HCT116 (cell line): ENCODE data around the gene PEX11G. TPM values are rescaled to one million over a fixed set of nuclear protein-coding genes. Genes with fewer than 3 reads are reported as not detected.
A peak's percentile ranks its signal among the peaks of the same experiment; 100 is the strongest.

ENCODE experiments used
- ATAC-seq: fragments of 200-7000 bp; cut with Tn5 transposase; 2 replicates; pipeline ENCODE4 v1.9.1; 2020; ENCODE audit warnings: mild to moderate bottlenecking, moderate library complexity
- BruUV-seq: library from RNA; stranded (reverse); fragments of 400-500 nt; replicated peaks from 2 replicates; lab custom pipeline; 2021; lab: Mats Ljungman, UMichigan
- CTCF ChIA-PET: fragments of 300-600 bp; sonication (Branson Sonifier 250); formaldehyde crosslinking; loops from one replicate; lab custom pipeline; 2021; ENCODE audit warnings: antibody characterized with exemption; lab: Charles Lee
- POLR2A ChIA-PET: fragments of 300-600, 350-600 bp; sonication (Branson Sonifier 250); formaldehyde crosslinking; loops from one replicate; lab custom pipeline; 2021; ENCODE audit warnings: antibody characterized with exemption; lab: Charles Lee
- RAD21 ChIA-PET, 2 experiments: fragments of 300-600 bp; sonication (Branson Sonifier 250); formaldehyde crosslinking; loops; one replicate each; lab custom pipeline; 2023; ENCODE audit warnings: low total read pairs in 2 of 2; ENCODE audit not compliant: uncharacterized antibody in 2 of 2, unreplicated experiment in 2 of 2, low non-redundant PET in 1 of 2; lab: Charles Lee
- DNase-seq: peaks from one replicate; pipeline ENCODE4 v3.0.0-alpha.2; 2010; ENCODE audit warnings: low read depth, low spot score
- H2AFZ ChIP-seq: fragments of 200-600 bp; shearing (Covaris generic), sonication (generic); 2 replicates; pipeline ENCODE4 v1.6.1; 2017; ENCODE audit warnings: low read depth, mixed run types, mixed read lengths, antibody characterized with exemption, low read length; ENCODE audit not compliant: poor library complexity, severe bottlenecking
- H3K27ac ChIP-seq: 2 replicates; pipeline ENCODE4 v1.5.1; 2012; ENCODE audit warnings: low read depth, low read length
- H3K27me3 ChIP-seq: fragments of 200-600 bp; sonication (generic); 2 replicates; pipeline ENCODE4 v1.6.1; 2016; ENCODE audit warnings: mixed run types, low read length, mixed read lengths; ENCODE audit not compliant: insufficient read depth
- H3K36me3 ChIP-seq, 2 experiments: fragments of 200-500 bp in 1 of 2; fragments of 200-600 bp in 1 of 2; sonication (Bioruptor generic) in 1 of 2; sonication (generic) in 1 of 2; 2 replicates each; pipeline versions ENCODE4 v1.5.1 to v1.6.1; 2014 to 2016; ENCODE audit warnings: low read length in 2 of 2, inconsistent platforms in 1 of 2, mixed read lengths in 1 of 2, mixed run types in 1 of 2; ENCODE audit not compliant: insufficient read depth in 2 of 2, control insufficient read depth in 1 of 2
- H3K4me1 ChIP-seq, 2 experiments: fragments of 200-600 bp in 1 of 2; sonication (generic) in 1 of 2; 2 replicates each; pipeline versions ENCODE4 v1.5.1 to v1.6.1; 2012 to 2017; ENCODE audit warnings: low read length in 2 of 2, inconsistent platforms in 1 of 2, mild to moderate bottlenecking in 1 of 2, mixed read lengths in 1 of 2, mixed run types in 1 of 2, moderate library complexity in 1 of 2; ENCODE audit not compliant: insufficient read depth in 2 of 2, control insufficient read depth in 1 of 2
- H3K4me2 ChIP-seq: fragments of 200-600 bp; sonication (generic); 2 replicates; pipeline ENCODE4 v1.6.1; 2017; ENCODE audit warnings: mixed run types, low read length, mixed read lengths
- H3K4me3 ChIP-seq, 2 experiments: fragments of 200-600 bp in 1 of 2; sonication (generic) in 1 of 2; replicated peaks in 1 of 2; 2 replicates each; pipeline ENCODE4 v1.5.1; 2011 to 2016; ENCODE audit warnings: low read length in 2 of 2, control low read depth in 1 of 2, low read depth in 1 of 2, mild to moderate bottlenecking in 1 of 2, mixed read lengths in 1 of 2, mixed run types in 1 of 2
- H3K79me2 ChIP-seq: fragments of 200-600 bp; sonication (generic); 2 replicates; pipeline ENCODE4 v1.6.1; 2017; ENCODE audit warnings: mild to moderate bottlenecking, mixed run types, low read length, moderate library complexity, mixed read lengths; ENCODE audit not compliant: insufficient read depth
- H3K9ac ChIP-seq: fragments of 200-600 bp; sonication (generic); 2 replicates; pipeline ENCODE4 v1.6.1; 2016; ENCODE audit warnings: low read length, mixed read lengths
- H3K9me2 ChIP-seq: fragments of 200-600 bp; sonication (generic), shearing (Covaris generic); 2 replicates; pipeline ENCODE4 v1.6.1; 2017; ENCODE audit warnings: mixed run types, mild to moderate bottlenecking, moderate library complexity; ENCODE audit not compliant: insufficient read depth
- H3K9me3 ChIP-seq, 2 experiments: fragments of 200-500 bp in 1 of 2; fragments of 200-600 bp in 1 of 2; sonication (Bioruptor generic) in 1 of 2; sonication (generic) in 1 of 2; 2 replicates each; pipeline ENCODE4 v1.6.1; 2014 to 2017; ENCODE audit warnings: low read length in 2 of 2, mixed read lengths in 2 of 2, inconsistent platforms in 1 of 2, low read depth in 1 of 2, mild to moderate bottlenecking in 1 of 2, mixed run types in 1 of 2, moderate library complexity in 1 of 2; ENCODE audit not compliant: control insufficient read depth in 1 of 2, insufficient read depth in 1 of 2
- H4K20me1 ChIP-seq: fragments of 200-600 bp; sonication (generic), shearing (Covaris generic); 2 replicates; pipeline ENCODE4 v1.6.1; 2017; ENCODE audit warnings: mixed run types, mild to moderate bottlenecking, moderate library complexity; ENCODE audit not compliant: insufficient read depth
- EGR1 ChIP-seq: IDR thresholded peaks from 2 replicates; pipeline ENCODE4 v1.6.1; 2012; ENCODE audit warnings: low read depth
- EZH2 ChIP-seq: fragments of 200-600 bp; sonication (generic); IDR thresholded peaks from 2 replicates; pipeline ENCODE4 v1.6.1; 2017; ENCODE audit warnings: antibody characterized with exemption, mixed run types
- POLR2AphosphoS5 ChIP-seq: IDR thresholded peaks from 2 replicates; pipeline ENCODE4 v1.6.1; 2011; ENCODE audit warnings: mild to moderate bottlenecking, low read depth, low read length, moderate library complexity
- TCF7L2 ChIP-seq: IDR thresholded peaks from 2 replicates; pipeline ENCODE4 v1.7.0; 2011; ENCODE audit warnings: borderline replicate concordance, inconsistent platforms; ENCODE audit not compliant: insufficient read depth, insufficient read length; ENCODE audit errors: extremely low read depth
- ZNF274 ChIP-seq: fragments of 200-500 bp; sonication (Bioruptor generic); IDR thresholded peaks from 2 replicates; pipeline ENCODE4 v1.6.1; 2014; ENCODE audit warnings: mild to moderate bottlenecking, low read depth, low read length, inconsistent platforms
- intact Hi-C: fragments of 100-400 bp; cut with micrococcal nuclease; formaldehyde crosslinking; loops from 2 replicates; pipeline ENCODE4 v1.10.0; 2022
- total RNA-seq: library from RNA; stranded (reverse); gene quantifications from one replicate; pipeline ENCODE4 v1.2.1, GENCODE V29; 2021; ENCODE audit not compliant: unreplicated experiment
- TF ChIP-seq, protein P1 (sequence below): IDR thresholded peaks from 2 replicates; pipeline ENCODE4 v1.6.1; 2012
- TF ChIP-seq, protein P2 (sequence below), 3 experiments: fragments of 200-600 bp in 1 of 3; sonication (generic) in 1 of 3; IDR thresholded peaks in 2 of 3; conservative IDR thresholded peaks in 1 of 3; 2 replicates each; pipeline ENCODE4 v1.5.1; 2012 to 2017; ENCODE audit warnings: low read depth in 2 of 3, low read length in 2 of 3, antibody characterized with exemption in 1 of 3, borderline replicate concordance in 1 of 3, control low read depth in 1 of 3, mild to moderate bottlenecking in 1 of 3, mixed read lengths in 1 of 3, mixed run types in 1 of 3, moderate library complexity in 1 of 3; ENCODE audit not compliant: insufficient read depth in 1 of 3
- TF ChIP-seq, protein P3 (sequence below): IDR thresholded peaks from 2 replicates; pipeline ENCODE4 v1.6.1; 2012; ENCODE audit warnings: low read depth
- TF ChIP-seq, protein P4 (sequence below): IDR thresholded peaks from 2 replicates; pipeline ENCODE4 v1.6.1; 2011; ENCODE audit warnings: mild to moderate bottlenecking, low read length, moderate library complexity; ENCODE audit not compliant: insufficient replicate concordance; ENCODE audit errors: extremely low read depth

Gene PEX11G
- total RNA-seq, 1 experiment from 2014 or later, result 6.4 TPM

DNA sequence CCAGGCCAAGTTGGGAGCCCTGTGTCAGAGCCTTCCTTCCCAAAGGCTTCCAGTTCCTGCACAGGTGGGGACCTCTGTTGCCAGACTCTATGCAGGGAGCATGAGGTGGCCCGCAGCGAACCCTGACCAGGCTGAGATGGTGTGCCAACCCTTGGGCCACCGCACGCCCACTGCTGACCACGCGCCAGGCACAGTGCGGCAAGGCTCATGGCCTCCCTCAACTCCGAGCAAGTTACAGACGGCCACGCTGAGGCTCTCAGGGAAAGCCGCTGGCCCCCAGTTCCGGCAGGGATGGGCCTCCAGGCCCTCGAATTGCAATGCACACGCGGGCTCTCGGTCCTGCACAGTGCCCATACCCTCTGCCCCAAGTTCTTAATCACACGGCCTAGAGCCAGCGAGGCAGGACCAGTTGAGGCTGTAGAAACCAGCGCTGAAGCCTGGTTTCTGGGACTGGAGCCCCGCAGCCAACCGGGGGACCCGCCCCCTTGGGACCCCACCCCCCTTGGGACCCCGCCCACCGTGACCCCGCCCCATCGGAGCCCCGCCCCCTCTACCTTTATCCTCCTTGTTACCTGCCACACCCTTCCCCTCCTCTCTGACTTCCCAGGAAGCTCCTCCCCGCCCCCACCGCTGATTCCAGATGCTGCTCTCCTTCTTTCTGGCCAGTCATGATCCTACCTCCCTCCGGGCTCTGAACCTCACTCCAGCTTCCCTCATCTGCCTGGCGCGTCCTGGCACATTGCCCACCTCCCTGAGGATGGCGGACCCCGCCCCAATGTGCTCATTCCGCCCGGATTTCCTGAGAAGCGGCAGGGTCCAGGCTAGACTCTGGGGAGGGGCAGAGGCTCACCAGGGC is 6.0 kb downstream of the PEX11G start:
- Histone ChIP-seq H3K36me3 (no peaks in the 10 kb centered on the region), H3K4me1 (peaks cover 12 to 24% of the 10 kb centered on the region in 2 experiments), H3K27ac (peak overlapping the region; percentile 55; the same call in 1 of the 2 replicates), H3K4me2 (peak overlapping the region; percentile 87), H2AFZ (no peak overlapping the region), H3K9me2 (no peaks in the 10 kb centered on the region), H4K20me1 (no peaks in the 10 kb centered on the region), H3K79me2 (no peaks in the 10 kb centered on the region), H3K9me3 (no peaks in the 10 kb centered on the region), H3K4me3 (peak overlapping the region in 1 of 2 experiments; percentile 52; a peak in 3 of 4 replicates), H3K27me3 (no peaks in the 10 kb centered on the region), H3K9ac (peak overlapping the region; percentile 45)
- intact Hi-C loops, result no loop called here
- no TSS peak for BruUV-seq
- TF ChIP-seq, protein P1, sequence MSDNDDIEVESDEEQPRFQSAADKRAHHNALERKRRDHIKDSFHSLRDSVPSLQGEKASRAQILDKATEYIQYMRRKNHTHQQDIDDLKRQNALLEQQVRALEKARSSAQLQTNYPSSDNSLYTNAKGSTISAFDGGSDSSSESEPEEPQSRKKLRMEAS, result no peak
- TF ChIP-seq POLR2AphosphoS5, result 0 out of 2 replicates have a peak, but pooled peaks have one; percentile 22
- ChIA-PET POLR2A (no interaction called here), CTCF (no interaction called here), RAD21 (no interaction called here)
- DNase-seq, result peak; percentile 24
- ATAC-seq, result peak; percentile 69

DNA sequence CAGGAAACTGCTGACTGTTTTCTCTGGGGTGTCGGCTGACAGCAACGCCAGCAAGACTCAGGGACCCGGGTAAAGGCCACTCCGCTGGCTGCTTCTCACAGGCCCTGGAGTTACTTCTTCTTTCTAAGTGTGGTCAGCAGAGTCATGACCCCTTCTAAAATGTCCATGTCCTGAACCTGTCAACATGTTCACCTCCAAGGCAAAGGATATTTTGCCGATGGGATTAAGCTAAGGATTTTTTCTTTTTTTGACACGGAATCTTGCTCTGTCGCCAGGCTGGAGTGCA is 7.9 kb downstream of the PEX11G start:
- Histone ChIP-seq H3K9me2 (no peaks in the 10 kb centered on the region), H2AFZ (no peak overlapping the region), H4K20me1 (no peaks in the 10 kb centered on the region), H3K4me1 (peaks cover 13 to 24% of the 10 kb centered on the region in 2 experiments), H3K36me3 (no peaks in the 10 kb centered on the region), H3K27ac (no peak overlapping the region), H3K9me3 (no peaks in the 10 kb centered on the region), H3K4me3 (no peak overlapping the region), H3K79me2 (no peaks in the 10 kb centered on the region), H3K27me3 (no peaks in the 10 kb centered on the region), H3K9ac (no peak overlapping the region), H3K4me2 (no peak overlapping the region)
- ChIA-PET POLR2A (no interaction called here), RAD21 (no interaction called here), CTCF (no interaction called here)
- BruUV-seq, result no TSS peak
- intact Hi-C loops, result no loop called here
- DNase-seq, result no peak
- no peak for ATAC-seq
- TF ChIP-seq, protein P2, sequence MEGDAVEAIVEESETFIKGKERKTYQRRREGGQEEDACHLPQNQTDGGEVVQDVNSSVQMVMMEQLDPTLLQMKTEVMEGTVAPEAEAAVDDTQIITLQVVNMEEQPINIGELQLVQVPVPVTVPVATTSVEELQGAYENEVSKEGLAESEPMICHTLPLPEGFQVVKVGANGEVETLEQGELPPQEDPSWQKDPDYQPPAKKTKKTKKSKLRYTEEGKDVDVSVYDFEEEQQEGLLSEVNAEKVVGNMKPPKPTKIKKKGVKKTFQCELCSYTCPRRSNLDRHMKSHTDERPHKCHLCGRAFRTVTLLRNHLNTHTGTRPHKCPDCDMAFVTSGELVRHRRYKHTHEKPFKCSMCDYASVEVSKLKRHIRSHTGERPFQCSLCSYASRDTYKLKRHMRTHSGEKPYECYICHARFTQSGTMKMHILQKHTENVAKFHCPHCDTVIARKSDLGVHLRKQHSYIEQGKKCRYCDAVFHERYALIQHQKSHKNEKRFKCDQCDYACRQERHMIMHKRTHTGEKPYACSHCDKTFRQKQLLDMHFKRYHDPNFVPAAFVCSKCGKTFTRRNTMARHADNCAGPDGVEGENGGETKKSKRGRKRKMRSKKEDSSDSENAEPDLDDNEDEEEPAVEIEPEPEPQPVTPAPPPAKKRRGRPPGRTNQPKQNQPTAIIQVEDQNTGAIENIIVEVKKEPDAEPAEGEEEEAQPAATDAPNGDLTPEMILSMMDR (IDR thresholded peaks at IDR 0.05 in 2 of 3, conservative IDR thresholded peaks at IDR 0.05 in 1 of 3; ENCODE audit: borderline replicate concordance in 1 of 3, insufficient read depth in 1 of 3, low read depth in 2 of 3, low read length in 2 of 3), result no peak
- TF ChIP-seq, protein P3, sequence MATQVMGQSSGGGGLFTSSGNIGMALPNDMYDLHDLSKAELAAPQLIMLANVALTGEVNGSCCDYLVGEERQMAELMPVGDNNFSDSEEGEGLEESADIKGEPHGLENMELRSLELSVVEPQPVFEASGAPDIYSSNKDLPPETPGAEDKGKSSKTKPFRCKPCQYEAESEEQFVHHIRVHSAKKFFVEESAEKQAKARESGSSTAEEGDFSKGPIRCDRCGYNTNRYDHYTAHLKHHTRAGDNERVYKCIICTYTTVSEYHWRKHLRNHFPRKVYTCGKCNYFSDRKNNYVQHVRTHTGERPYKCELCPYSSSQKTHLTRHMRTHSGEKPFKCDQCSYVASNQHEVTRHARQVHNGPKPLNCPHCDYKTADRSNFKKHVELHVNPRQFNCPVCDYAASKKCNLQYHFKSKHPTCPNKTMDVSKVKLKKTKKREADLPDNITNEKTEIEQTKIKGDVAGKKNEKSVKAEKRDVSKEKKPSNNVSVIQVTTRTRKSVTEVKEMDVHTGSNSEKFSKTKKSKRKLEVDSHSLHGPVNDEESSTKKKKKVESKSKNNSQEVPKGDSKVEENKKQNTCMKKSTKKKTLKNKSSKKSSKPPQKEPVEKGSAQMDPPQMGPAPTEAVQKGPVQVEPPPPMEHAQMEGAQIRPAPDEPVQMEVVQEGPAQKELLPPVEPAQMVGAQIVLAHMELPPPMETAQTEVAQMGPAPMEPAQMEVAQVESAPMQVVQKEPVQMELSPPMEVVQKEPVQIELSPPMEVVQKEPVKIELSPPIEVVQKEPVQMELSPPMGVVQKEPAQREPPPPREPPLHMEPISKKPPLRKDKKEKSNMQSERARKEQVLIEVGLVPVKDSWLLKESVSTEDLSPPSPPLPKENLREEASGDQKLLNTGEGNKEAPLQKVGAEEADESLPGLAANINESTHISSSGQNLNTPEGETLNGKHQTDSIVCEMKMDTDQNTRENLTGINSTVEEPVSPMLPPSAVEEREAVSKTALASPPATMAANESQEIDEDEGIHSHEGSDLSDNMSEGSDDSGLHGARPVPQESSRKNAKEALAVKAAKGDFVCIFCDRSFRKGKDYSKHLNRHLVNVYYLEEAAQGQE, result no peak
- TF ChIP-seq ZNF274, result no peak
- no peak for TF ChIP-seq EGR1
- TF ChIP-seq EZH2, result no peak
- no peak for TF ChIP-seq TCF7L2
- TF ChIP-seq, protein P4, sequence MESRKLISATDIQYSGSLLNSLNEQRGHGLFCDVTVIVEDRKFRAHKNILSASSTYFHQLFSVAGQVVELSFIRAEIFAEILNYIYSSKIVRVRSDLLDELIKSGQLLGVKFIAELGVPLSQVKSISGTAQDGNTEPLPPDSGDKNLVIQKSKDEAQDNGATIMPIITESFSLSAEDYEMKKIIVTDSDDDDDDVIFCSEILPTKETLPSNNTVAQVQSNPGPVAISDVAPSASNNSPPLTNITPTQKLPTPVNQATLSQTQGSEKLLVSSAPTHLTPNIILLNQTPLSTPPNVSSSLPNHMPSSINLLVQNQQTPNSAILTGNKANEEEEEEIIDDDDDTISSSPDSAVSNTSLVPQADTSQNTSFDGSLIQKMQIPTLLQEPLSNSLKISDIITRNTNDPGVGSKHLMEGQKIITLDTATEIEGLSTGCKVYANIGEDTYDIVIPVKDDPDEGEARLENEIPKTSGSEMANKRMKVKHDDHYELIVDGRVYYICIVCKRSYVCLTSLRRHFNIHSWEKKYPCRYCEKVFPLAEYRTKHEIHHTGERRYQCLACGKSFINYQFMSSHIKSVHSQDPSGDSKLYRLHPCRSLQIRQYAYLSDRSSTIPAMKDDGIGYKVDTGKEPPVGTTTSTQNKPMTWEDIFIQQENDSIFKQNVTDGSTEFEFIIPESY, result no peak
